IMR-90 (cell line): ENCODE results near the gene MRPL43.

Experiments
- RAD21 ChIP-seq: IDR thresholded peaks from 2 replicates; pipeline ENCODE4 v1.6.1; 2012; ENCODE audit warnings: low read length, improper control_type of control experiment
- RCOR1 ChIP-seq: IDR thresholded peaks from 2 replicates; pipeline ENCODE4 v1.6.1; 2012; ENCODE audit warnings: mild to moderate bottlenecking, low read length, improper control_type of control experiment; ENCODE audit not compliant: insufficient replicate concordance
- TF ChIP-seq, protein P1 (sequence below): conservative IDR thresholded peaks from 2 replicates; pipeline ENCODE4 v1.5.1; 2012; ENCODE audit warnings: mild to moderate bottlenecking, low read depth, low read length, improper control_type of control experiment
- TF ChIP-seq, protein P2 (sequence below): fragments of 150-350 bp; IDR thresholded peaks from 2 replicates; pipeline ENCODE4 v1.6.1; 2017; ENCODE audit warnings: mild to moderate bottlenecking, antibody characterized with exemption, low read length, low read depth

DNA sequence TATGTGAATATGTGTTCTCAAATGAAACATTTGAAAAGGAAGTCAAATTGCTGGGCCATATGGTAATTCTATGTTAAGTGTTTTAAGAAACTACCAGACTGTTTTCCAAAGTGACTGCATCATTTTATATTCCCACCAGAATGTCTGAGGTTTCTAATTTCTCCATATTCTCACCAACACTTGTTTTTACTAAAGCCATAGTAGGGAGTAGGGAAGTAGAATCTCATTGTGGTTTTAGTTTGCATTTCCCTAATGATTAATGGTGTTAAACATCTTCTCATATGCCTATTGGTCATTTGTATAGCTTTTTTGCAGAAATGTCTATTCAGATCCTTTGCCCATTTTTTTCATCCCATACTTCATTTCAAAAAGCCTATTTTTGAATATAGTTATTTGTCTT lies 27.0 kb downstream of the MRPL43 start:
- no peak for TF ChIP-seq RCOR1
- TF ChIP-seq, protein P1, sequence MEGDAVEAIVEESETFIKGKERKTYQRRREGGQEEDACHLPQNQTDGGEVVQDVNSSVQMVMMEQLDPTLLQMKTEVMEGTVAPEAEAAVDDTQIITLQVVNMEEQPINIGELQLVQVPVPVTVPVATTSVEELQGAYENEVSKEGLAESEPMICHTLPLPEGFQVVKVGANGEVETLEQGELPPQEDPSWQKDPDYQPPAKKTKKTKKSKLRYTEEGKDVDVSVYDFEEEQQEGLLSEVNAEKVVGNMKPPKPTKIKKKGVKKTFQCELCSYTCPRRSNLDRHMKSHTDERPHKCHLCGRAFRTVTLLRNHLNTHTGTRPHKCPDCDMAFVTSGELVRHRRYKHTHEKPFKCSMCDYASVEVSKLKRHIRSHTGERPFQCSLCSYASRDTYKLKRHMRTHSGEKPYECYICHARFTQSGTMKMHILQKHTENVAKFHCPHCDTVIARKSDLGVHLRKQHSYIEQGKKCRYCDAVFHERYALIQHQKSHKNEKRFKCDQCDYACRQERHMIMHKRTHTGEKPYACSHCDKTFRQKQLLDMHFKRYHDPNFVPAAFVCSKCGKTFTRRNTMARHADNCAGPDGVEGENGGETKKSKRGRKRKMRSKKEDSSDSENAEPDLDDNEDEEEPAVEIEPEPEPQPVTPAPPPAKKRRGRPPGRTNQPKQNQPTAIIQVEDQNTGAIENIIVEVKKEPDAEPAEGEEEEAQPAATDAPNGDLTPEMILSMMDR: no peak
- TF ChIP-seq, protein P2, sequence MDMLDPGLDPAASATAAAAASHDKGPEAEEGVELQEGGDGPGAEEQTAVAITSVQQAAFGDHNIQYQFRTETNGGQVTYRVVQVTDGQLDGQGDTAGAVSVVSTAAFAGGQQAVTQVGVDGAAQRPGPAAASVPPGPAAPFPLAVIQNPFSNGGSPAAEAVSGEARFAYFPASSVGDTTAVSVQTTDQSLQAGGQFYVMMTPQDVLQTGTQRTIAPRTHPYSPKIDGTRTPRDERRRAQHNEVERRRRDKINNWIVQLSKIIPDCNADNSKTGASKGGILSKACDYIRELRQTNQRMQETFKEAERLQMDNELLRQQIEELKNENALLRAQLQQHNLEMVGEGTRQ: no peak
- no peak for TF ChIP-seq RAD21
